ENCODE data around the gene BLTP3B.

GRCh38 chr12:100168562-100168961 is 25.9 kb upstream of the BLTP3B start:
- TF ChIP-seq EZH2 (IDR thresholded peaks at IDR 0.05): no peak
- TF ChIP-seq POLR2AphosphoS5 (IDR thresholded peaks at IDR 0.05; ENCODE audit: borderline replicate concordance, low read depth, low read length): no peak
- TF ChIP-seq FOXP2 (optimal IDR thresholded peaks at IDR 0.05; ENCODE audit: control extremely low read depth, extremely low read length, insufficient read depth): no peak

All from SK-N-MC (cell line).